ELR (cell line): ENCODE results near the gene SLC22A12.
"Not testable (repeated sequence)": the region's sequence is repeated elsewhere in the genome, so short reads cannot be mapped to it uniquely, and the experiment has no call there.

Source experiments
- DNase-seq: peaks from one replicate; pipeline ENCODE4 v3.0.0-alpha.2; 2015; ENCODE audit warnings: low read depth

SLC22A12 gene

GRCh38 chr11:64590763-64591221 lies at the start of gene SLC22A12:
Gene SLC22A12 (plus strand): TSS chr11:64591220. CDS start chr11:64591557, 337 bp downstream.
- DNase-seq: no peak

- DNase-seq: no peak
Observed at GRCh38 chr11:64542172-64543125, 48.6 kb upstream of the SLC22A12 start.

- DNase-seq: no peak
Observed at GRCh38 chr11:64543818-64544217, 47.2 kb upstream of the SLC22A12 start.

GRCh38 chr11:64544616-64545296 lies 46.3 kb upstream of the SLC22A12 start:
- DNase-seq: peak; percentile 11

GRCh38 chr11:64545619-64546018 lies 45.4 kb upstream of the SLC22A12 start:
- peak; percentile 95 for DNase-seq

GRCh38 chr11:64546176-64546575 lies 44.8 kb upstream of the SLC22A12 start:
- DNase-seq: no peak

GRCh38 chr11:64546600-64546999 lies 44.4 kb upstream of the SLC22A12 start:
- no peak for DNase-seq

- DNase-seq: no peak
Observed at GRCh38 chr11:64549969-64550368, 41.1 kb upstream of the SLC22A12 start.

GRCh38 chr11:64553554-64554201 lies 37.3 kb upstream of the SLC22A12 start:
- peak; percentile 63 for DNase-seq

GRCh38 chr11:64556044-64556720 lies 34.8 kb upstream of the SLC22A12 start:
- DNase-seq: no peak

GRCh38 chr11:64556721-64557250 lies 34.2 kb upstream of the SLC22A12 start:
- DNase-seq: no peak

GRCh38 chr11:64558065-64558745 lies 32.8 kb upstream of the SLC22A12 start:
- DNase-seq: no peak

GRCh38 chr11:64558869-64559268 lies 32.2 kb upstream of the SLC22A12 start:
- no peak for DNase-seq

- no peak for DNase-seq
Observed at GRCh38 chr11:64559351-64560138, 31.5 kb upstream of the SLC22A12 start.

GRCh38 chr11:64560139-64560771 lies 30.8 kb upstream of the SLC22A12 start:
- DNase-seq: no peak

GRCh38 chr11:64560941-64561340 lies 30.1 kb upstream of the SLC22A12 start:
- DNase-seq: no peak

- DNase-seq: not testable (repeated sequence)
Observed at GRCh38 chr11:64561429-64561828, 29.6 kb upstream of the SLC22A12 start.

GRCh38 chr11:64561984-64562722 lies 28.9 kb upstream of the SLC22A12 start:
- no peak for DNase-seq
